HG03159 (cell line): Measurements from ENCODE around the gene PRKAR1B.

Source experiments
- ATAC-seq: cut with Tn5 transposase; IDR thresholded peaks from one replicate; pipeline ENCODE4 v1.9.1; 2021; ENCODE audit warnings: mild to moderate bottlenecking, moderate library complexity; ENCODE audit not compliant: unreplicated experiment

Gene PRKAR1B

DNA sequence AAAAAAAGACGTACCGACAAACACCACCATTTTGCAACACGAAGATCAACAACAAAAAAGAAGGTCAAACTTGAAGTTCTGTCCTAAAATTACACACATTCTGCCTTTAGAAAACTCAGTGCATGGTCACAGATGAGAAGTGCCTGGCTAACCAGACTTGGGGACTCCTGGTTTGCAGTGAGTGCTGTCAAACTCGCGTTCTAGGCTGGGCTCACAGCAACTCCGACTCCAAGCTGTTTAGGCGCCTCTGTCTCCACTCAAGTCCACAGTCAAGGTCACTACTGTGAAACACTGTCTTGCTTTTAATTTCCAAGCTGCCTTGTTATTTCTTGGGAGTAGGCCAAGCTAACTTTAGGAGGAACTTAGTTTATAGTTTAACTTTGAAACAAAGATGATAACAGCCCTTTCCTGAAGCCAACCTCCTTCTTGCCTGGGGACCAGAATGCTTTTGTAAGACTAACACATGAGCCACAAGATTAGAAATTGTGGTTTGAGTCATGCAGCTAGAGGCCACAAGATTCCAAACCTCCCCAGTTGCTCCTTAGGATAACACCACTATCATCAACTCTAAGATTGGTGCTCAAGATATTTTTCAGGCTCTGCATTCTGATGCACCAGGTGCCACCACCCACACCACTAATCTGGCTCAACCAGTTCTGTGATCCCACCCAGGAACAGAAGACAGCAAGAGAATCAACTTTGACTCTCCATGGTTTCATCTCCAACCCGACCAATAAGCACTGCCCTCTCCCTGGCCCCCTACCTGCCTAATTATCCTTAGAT, 1.7 kb downstream of the PRKAR1B start:
- ATAC-seq = no peak

DNA sequence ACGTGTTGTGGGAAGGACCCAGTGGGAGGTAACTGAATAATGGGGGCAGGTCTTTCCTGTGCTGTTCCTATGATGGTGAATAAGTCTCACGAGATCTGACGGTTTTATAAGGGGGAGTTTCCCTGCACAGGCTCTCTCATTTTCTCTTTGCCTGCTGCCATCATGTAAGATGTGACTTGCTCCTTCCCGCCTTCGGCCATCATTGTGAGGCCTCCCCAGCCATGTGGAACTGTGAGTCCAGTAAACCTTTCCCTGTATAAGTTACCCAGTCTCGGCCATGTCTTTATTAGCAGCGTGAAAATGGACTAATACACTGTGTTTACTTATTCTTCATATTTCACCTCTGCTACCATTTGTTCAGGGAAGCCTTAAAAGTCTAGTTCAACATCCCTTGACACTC, 2.8 kb downstream of the PRKAR1B start:
- no peak for ATAC-seq

GRCh38 chr7:723541-723940, 3.5 kb downstream of the PRKAR1B start:
- no peak for ATAC-seq

- no peak for ATAC-seq
These were observed 5.3 kb downstream of the PRKAR1B start for GRCh38 chr7:721619-722248.

DNA sequence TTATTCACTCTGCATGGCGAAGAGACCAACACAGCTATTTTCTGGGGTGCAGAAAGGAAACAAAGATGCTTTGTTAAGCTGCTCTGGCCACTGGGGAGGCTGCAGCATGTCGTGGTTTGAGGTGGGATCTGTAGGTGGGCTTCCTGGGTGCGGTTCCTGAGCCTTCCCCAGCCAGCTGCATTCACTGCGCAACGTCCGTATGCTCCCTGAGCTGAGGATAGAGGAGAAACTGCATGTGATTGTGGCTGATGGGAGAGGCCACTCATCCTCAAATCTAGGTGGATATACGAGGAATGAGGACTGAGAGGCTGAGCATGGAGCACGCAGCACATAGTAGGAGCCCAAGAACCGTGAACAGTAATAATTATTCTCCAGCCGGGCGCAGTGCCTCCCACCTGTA, 10.4 kb downstream of the PRKAR1B start:
- ATAC-seq = no peak

- no peak for ATAC-seq
These were observed 10.9 kb downstream of the PRKAR1B start for GRCh38 chr7:716222-716621.

GRCh38 chr7:714251-714671, 12.8 kb downstream of the PRKAR1B start:
- no peak for ATAC-seq

GRCh38 chr7:713488-714230, 13.4 kb downstream of the PRKAR1B start:
- no peak for ATAC-seq

GRCh38 chr7:713139-713457, 14.0 kb downstream of the PRKAR1B start:
- ATAC-seq = no peak

- ATAC-seq = no peak
These were observed 14.5 kb downstream of the PRKAR1B start for GRCh38 chr7:712381-713138.

- no peak for ATAC-seq
These were observed 15.1 kb downstream of the PRKAR1B start for GRCh38 chr7:711922-712380.

GRCh38 chr7:711093-711921, 15.8 kb downstream of the PRKAR1B start:
- ATAC-seq = no peak

- no peak for ATAC-seq
These were observed 16.9 kb downstream of the PRKAR1B start for GRCh38 chr7:710161-710560.

DNA sequence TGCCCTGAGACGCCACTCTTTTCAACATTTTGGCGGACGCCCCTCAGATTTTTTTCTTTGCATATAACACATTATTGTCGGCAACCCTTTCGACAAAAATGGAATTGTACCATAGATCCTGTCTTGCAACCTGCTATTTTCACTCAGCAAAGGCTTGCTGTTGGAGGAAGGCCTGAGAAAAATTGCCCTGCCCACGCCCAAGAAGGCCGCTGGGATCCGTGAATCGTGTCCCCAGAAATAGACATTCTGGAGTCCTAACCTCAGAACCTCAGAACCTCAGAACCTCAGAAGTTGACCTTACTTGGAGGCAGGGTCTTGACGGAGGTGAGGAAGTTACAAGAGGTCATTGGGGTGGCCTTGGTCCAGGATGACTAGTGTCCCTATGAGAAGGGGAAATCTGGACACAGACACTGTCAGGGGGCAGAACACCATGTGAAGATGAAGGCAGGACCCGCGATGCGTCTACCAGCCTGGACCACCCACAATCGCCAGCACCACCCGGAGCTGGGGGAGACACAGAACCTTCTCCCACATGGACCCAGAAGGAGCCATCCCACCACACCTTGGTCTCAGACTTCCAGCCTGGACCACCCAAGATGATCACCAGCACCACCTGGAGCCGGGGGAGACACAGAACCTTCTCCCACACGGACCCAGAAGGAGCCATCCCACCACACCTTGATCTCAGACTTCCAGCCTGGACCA, 19.6 kb downstream of the PRKAR1B start:
- no peak for ATAC-seq

- ATAC-seq = no peak
These were observed 20.4 kb downstream of the PRKAR1B start for GRCh38 chr7:706721-707120.

DNA sequence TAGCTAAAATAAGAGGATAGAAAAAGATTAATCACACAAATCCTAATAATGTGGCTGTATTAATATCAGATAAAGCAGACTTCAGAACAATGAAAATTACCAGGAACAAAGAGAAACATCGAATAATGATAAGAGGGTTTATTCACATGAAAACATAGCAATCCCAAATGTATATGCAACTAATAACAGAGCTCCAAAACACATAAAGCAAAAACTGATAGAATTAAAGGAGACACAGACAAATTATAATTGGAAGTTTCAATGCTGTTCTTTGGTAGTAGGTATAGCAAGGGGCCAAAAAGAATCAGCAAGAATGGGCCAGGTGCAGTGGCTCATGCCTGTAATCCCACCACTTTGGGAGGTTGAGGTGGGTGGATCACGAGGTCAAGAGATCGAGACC, 24.0 kb downstream of the PRKAR1B start:
- ATAC-seq = no peak

DNA sequence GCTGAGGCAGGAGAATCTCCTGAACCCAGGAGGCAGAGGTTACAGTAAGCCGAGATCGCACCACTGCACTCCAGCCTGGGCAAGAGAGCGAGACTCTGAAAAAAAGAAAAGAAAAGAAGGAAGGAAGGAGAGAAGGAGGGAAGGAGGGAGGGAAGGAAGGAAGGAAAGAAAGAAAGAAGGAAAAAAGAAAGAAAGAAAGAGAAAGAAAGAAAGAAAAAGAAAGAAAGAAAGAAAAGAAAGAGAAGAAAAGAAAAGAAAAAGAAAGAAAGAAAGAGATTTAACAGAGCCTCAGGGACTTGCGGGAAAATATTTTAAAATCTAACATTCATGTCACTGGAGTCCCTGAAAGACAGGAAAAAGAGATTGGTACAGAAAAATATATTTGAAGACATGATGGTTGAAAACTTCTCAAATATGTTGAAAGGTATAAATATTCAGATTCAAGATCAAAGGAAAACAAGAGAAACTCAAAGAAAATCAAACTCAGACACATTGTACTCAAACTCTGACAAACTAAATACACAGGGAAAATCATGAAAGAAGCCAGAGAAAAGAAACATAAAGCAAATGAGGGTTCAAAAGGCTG, 25.9 kb downstream of the PRKAR1B start:
- ATAC-seq = no peak

GRCh38 chr7:699476-700170, 27.5 kb downstream of the PRKAR1B start:
- no peak for ATAC-seq
